GM12892 (cell line): ENCODE data around the gene DYNC1I1.

Source experiments
- POLR2A ChIP-seq: IDR thresholded peaks from 2 replicates; pipeline ENCODE4 v1.6.1; 2011; ENCODE audit warnings: low read depth, low read length, control low read depth
- POLR2AphosphoS5 ChIP-seq: IDR thresholded peaks from 2 replicates; pipeline ENCODE4 v1.6.1; 2011; ENCODE audit warnings: low read depth, low read length, control low read depth
- TAF1 ChIP-seq: IDR thresholded peaks from 2 replicates; pipeline ENCODE4 v1.6.1; 2011; ENCODE audit warnings: low read depth, mild to moderate bottlenecking, control low read depth, low read length, borderline replicate concordance

DNA sequence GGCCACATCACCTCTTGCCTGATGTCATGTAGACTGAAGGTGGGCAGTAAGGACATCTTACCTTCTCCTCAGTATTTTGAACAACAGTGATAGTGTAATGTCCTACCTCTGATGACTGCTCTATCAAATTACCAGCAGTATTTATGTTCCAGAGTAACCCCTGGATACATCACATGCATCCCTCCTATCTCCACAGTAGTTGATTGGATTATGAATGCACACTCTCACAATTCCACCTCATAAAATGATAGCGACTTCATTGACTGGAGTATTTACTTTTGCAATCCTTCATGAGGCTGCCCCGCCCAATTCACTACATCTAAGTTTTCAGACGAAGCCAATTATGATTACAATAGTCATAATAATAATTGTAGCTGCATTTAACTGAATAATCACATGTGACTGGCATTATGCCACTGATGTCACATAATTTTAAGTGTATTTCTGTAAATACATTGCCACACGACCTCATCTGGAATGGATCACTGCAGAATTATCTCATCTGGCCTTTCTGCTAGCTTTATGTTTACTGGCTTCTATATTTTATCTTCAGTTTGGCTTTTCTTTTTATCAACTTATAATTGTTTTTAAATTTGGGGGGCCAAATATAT, 280.6 kb downstream of the DYNC1I1 start:
- no peak for TF ChIP-seq TAF1
- TF ChIP-seq POLR2A: no peak
- no peak for TF ChIP-seq POLR2AphosphoS5
